HEK293 (cell line): ENCODE results near the gene OR1D5.

Experiments
- CTCF ChIA-PET: fragments of 350-600 bp; formaldehyde crosslinking; extraction: SDS; loops from one replicate; lab custom pipeline; 2021; ENCODE audit warnings: antibody characterized with exemption; lab: Yijun Ruan, JAX
- POLR2A ChIA-PET: fragments of 300-600 bp; formaldehyde crosslinking; extraction: SDS; loops from one replicate; lab custom pipeline; 2020; ENCODE audit warnings: antibody characterized with exemption, inconsistent platforms; lab: Yijun Ruan, JAX
- H3K27ac ChIP-seq: fragments of 200-500 bp; sonication (Bioruptor generic); 2 replicates; pipeline ENCODE4 v1.5.1; 2014; ENCODE audit warnings: low read depth, low read length, control low read depth, inconsistent platforms; ENCODE audit errors: extremely low read depth
- H3K36me3 ChIP-seq, 2 experiments: fragments of 200-500 bp in 1 of 2; sonication (Bioruptor generic) in 1 of 2; 1 replicate in 1 of 2; 2 replicates in 1 of 2; pipeline ENCODE4 v1.5.1; 2014 to 2017; ENCODE audit warnings: inconsistent platforms in 2 of 2, low read length in 2 of 2; ENCODE audit not compliant: control insufficient read depth in 2 of 2, insufficient read depth in 1 of 2
- H3K4me1 ChIP-seq: fragments of 200-500 bp; sonication (Bioruptor generic); 2 replicates; pipeline ENCODE4 v1.5.1; 2014; ENCODE audit warnings: mild to moderate bottlenecking, low read length, inconsistent platforms; ENCODE audit not compliant: control insufficient read depth, insufficient read depth
- H3K4me3 ChIP-seq: 2 replicates; pipeline ENCODE4 v1.5.1; 2011; ENCODE audit warnings: low read depth, mild to moderate bottlenecking, control low read depth, low read length, moderate library complexity
- H3K9me3 ChIP-seq: fragments of 200-500 bp; sonication (Bioruptor generic); 2 replicates; pipeline ENCODE4 v1.5.1; 2014; ENCODE audit warnings: low read depth, low read length, inconsistent platforms; ENCODE audit not compliant: control insufficient read depth, insufficient read depth
- CTCF ChIP-seq: fragments of 450-650 bp; formaldehyde crosslinking; IDR thresholded peaks from 2 replicates; pipeline ENCODE4 v1.5.1; 2016; ENCODE audit warnings: missing biosample characterization, missing genetic modification characterization
- ZBTB10 ChIP-seq: fragments of 450-650 bp; formaldehyde crosslinking; IDR thresholded peaks from 2 replicates; pipeline ENCODE4 v1.5.1; 2016; ENCODE audit warnings: missing biosample characterization, missing genetic modification characterization
- ZFP69B ChIP-seq: fragments of 450-650 bp; formaldehyde crosslinking; IDR thresholded peaks from 2 replicates; pipeline ENCODE4 v1.5.1; 2016; ENCODE audit warnings: missing biosample characterization, missing genetic modification characterization
- ZNF394 ChIP-seq: fragments of 450-650 bp; formaldehyde crosslinking; IDR thresholded peaks from 2 replicates; pipeline ENCODE4 v1.5.1; 2016; ENCODE audit warnings: missing biosample characterization, missing genetic modification characterization, mild to moderate bottlenecking, moderate library complexity, borderline replicate concordance
- ZNF600 ChIP-seq: fragments of 450-650 bp; formaldehyde crosslinking; IDR thresholded peaks from 2 replicates; pipeline ENCODE4 v1.5.1; 2016; ENCODE audit warnings: missing biosample characterization, missing genetic modification characterization
- ZNF629 ChIP-seq: fragments of 450-650 bp; formaldehyde crosslinking; IDR thresholded peaks from 2 replicates; pipeline ENCODE4 v1.5.1; 2017; ENCODE audit warnings: missing biosample characterization, missing genetic modification characterization
- ZNF654 ChIP-seq: fragments of 450-650 bp; formaldehyde crosslinking; IDR thresholded peaks from 2 replicates; pipeline ENCODE4 v1.5.1; 2016; ENCODE audit warnings: low read depth, missing biosample characterization, missing genetic modification characterization

The OR1D5 gene

GRCh38 chr17:3012926-3013581, 50.4 kb downstream of the OR1D5 start:
- no peaks in the 10 kb centered on the region for H3K9me3 ChIP-seq
- H3K4me1 ChIP-seq, result no peaks in the 10 kb centered on the region
- H3K4me3 ChIP-seq, result no peak overlapping the region
- no peak overlapping the region for H3K27ac ChIP-seq
- POLR2A ChIA-PET, result interaction anchor here (0.5 to 2.3 kb wide), 4 partner anchors 154 to 258 kb away, joined by 3 to 10 read pairs (median 4); no protein-coding TSS in a partner anchor
- peaks cover 0 to 37% of the 10 kb centered on the region in 2 experiments; a peak in 1 of 3 replicates for H3K36me3 ChIP-seq
- TF ChIP-seq ZNF600 (tag by site-specific recombination) (0 out of 2 replicates have a peak, but pooled peaks have one; percentile 43), ZNF629 (tag by site-specific recombination) (no peak), ZNF394 (tag by site-specific recombination) (no peak), ZFP69B (tag by site-specific recombination) (0 out of 2 replicates have a peak, but pooled peaks have one; percentile 15), ZNF654 (tag by site-specific recombination) (peak; percentile 60), CTCF (tag by site-specific recombination) (peak; percentile 84), ZBTB10 (tag by site-specific recombination) (no peak)
- CTCF ChIA-PET, result interaction anchor here (0.5 to 6.7 kb wide), 33 partner anchors 9 to 679 kb away, joined by 3 to 91 read pairs (median 4); no protein-coding TSS in a partner anchor
